ENCODE results near the gene CLTB. TPM values are rescaled to one million over a fixed set of nuclear protein-coding genes. Genes with fewer than 3 reads are reported as not detected.

The CLTB gene, protein sequence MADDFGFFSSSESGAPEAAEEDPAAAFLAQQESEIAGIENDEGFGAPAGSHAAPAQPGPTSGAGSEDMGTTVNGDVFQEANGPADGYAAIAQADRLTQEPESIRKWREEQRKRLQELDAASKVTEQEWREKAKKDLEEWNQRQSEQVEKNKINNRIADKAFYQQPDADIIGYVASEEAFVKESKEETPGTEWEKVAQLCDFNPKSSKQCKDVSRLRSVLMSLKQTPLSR
- polyA plus RNA-seq (2011; rRNA removed), result 30.9 and 47.4 TPM in 2 replicates
- polyA plus RNA-seq (2012; cell fraction: cytosol; rRNA removed), result 90.4 and 94.8 TPM in 2 replicates
- 70.3 and 77.1 TPM in 2 replicates for polyA plus RNA-seq (2012; cell fraction: nucleus; rRNA removed)
- polyA plus RNA-seq (2017; fragmentation: RNase III; extraction: RNeasy Plus Mini Kit Qiagen cat#74134 plus additional on column Dnase treatment), result 42.2 to 49.8 TPM (median 44.1 TPM) in 3 replicates
- 17.0 and 19.8 TPM in 2 replicates for polyA minus RNA-seq (2011; rRNA and poly(A)+ RNA removed)

GRCh38 chr5:176415952-176416924 is at the start of gene CLTB:
TSS of gene CLTB (minus strand) at chr5:176416539. CDS start at chr5:176416363, 176 bp downstream.
- no peak for FAIRE-seq
- peaks cover 16% of the 10 kb centered on the region for H3K4me1 ChIP-seq

More at GRCh38 chr5:176415952-176416924, at the start of gene CLTB:
- ChIA-PET CTCF (interaction anchor here (0.6 to 5.0 kb wide), 48 partner anchors 10 to 906 kb away, joined by 3 to 49 read pairs (median 4); partner anchors contain the start of genes CDHR2, FAF2, KIAA1191 and RNF44), POLR2A (interaction anchor here (1.0 to 3.3 kb wide), 3 partner anchors 31 to 122 kb away, joined by 3 to 14 read pairs (median 7); partner anchors contain the start of genes FAF2 and RNF44)
- TF ChIP-seq RAD21 (conservative IDR thresholded peaks at IDR 0.05 in 1 of 2, IDR thresholded peaks at IDR 0.05 in 1 of 2) (peak; percentile 79 to 97), ESRRA (IDR thresholded peaks at IDR 0.05; ENCODE audit: borderline replicate concordance, low read length) (no peak), E2F6 (IDR thresholded peaks at IDR 0.05; ENCODE audit: borderline replicate concordance, low read depth) (peak; percentile 94), BCL3 (IDR thresholded peaks at IDR 0.05) (0 out of 3 replicates have a peak, but pooled peaks have one; percentile 30), HOXB5 (CRISPR knock-in tag; IDR thresholded peaks at IDR 0.05) (peak; percentile 66; the same call in 1 of the 2 replicates), POLR2A (IDR thresholded peaks at IDR 0.05; ENCODE audit: low read length) (peak; percentile 48; the same call in 1 of the 2 replicates), TP53 (CRISPR knock-in tag; IDR thresholded peaks at IDR 0.05) (0 out of 2 replicates have a peak, but pooled peaks have one; percentile 77), FOSL2 (IDR thresholded peaks at IDR 0.05) (no peak), FOSL2 (CRISPR knock-in tag; IDR thresholded peaks at IDR 0.05) (peak; percentile 89), SMC3 (IDR thresholded peaks at IDR 0.05) (peak; percentile 92), JUN (IDR thresholded peaks at IDR 0.05) (peak in 1 of 2 experiments; percentile 64; a peak in 2 of 5 replicates), TFCP2L1 (CRISPR knock-in tag; IDR thresholded peaks at IDR 0.05) (no peak), PHF8 (IDR thresholded peaks at IDR 0.05; ENCODE audit: borderline replicate concordance, low read depth) (peak; percentile 50), MAX (IDR thresholded peaks at IDR 0.05) (peak; percentile 83), MAZ (IDR thresholded peaks at IDR 0.05; ENCODE audit: borderline replicate concordance, low read depth, low read length) (peak; percentile 69; the same call in 1 of the 2 replicates), FOSB (CRISPR knock-in tag; IDR thresholded peaks at IDR 0.05) (no peak), MYC (IDR thresholded peaks at IDR 0.05; ENCODE audit: borderline replicate concordance, low read length) (no peak)
- TF ChIP-seq, protein P1, sequence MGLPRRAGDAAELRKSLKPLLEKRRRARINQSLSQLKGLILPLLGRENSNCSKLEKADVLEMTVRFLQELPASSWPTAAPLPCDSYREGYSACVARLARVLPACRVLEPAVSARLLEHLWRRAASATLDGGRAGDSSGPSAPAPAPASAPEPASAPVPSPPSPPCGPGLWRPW (IDR thresholded peaks at IDR 0.05), result no peak
- TF ChIP-seq, protein P2, sequence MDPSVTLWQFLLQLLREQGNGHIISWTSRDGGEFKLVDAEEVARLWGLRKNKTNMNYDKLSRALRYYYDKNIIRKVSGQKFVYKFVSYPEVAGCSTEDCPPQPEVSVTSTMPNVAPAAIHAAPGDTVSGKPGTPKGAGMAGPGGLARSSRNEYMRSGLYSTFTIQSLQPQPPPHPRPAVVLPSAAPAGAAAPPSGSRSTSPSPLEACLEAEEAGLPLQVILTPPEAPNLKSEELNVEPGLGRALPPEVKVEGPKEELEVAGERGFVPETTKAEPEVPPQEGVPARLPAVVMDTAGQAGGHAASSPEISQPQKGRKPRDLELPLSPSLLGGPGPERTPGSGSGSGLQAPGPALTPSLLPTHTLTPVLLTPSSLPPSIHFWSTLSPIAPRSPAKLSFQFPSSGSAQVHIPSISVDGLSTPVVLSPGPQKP (IDR thresholded peaks at IDR 0.05; ENCODE audit: low read depth, low read length), result no peak
- TF ChIP-seq, protein P3, sequence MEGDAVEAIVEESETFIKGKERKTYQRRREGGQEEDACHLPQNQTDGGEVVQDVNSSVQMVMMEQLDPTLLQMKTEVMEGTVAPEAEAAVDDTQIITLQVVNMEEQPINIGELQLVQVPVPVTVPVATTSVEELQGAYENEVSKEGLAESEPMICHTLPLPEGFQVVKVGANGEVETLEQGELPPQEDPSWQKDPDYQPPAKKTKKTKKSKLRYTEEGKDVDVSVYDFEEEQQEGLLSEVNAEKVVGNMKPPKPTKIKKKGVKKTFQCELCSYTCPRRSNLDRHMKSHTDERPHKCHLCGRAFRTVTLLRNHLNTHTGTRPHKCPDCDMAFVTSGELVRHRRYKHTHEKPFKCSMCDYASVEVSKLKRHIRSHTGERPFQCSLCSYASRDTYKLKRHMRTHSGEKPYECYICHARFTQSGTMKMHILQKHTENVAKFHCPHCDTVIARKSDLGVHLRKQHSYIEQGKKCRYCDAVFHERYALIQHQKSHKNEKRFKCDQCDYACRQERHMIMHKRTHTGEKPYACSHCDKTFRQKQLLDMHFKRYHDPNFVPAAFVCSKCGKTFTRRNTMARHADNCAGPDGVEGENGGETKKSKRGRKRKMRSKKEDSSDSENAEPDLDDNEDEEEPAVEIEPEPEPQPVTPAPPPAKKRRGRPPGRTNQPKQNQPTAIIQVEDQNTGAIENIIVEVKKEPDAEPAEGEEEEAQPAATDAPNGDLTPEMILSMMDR (IDR thresholded peaks at IDR 0.05), result peak; percentile 99
- DNase-seq (ENCODE audit: low read depth in 1 of 2, low spot score in 1 of 2), result peak; percentile 77 to 87
- peak within 1 kb of the TSS; percentile 94 for H3K4me3 ChIP-seq
- H3K4me2 ChIP-seq, result peak within 1 kb of the TSS; percentile 87
- H3K27ac ChIP-seq, result peak within 1 kb of the TSS; percentile 80 to 91
- ATAC-seq, result peak; percentile 95 to 97
- WGBS (ENCODE audit: missing lambda C conversion rate), result 6% methylated on average over 30 of the region's 107 CpGs
- peaks cover 4% of the 10 kb centered on the region; the same call in 1 of the 3 replicates for H3K9me3 ChIP-seq

Measured in A549 (cell line).